H1 (cell line): ENCODE results near the gene TACR2. TPM values are rescaled to one million over a fixed set of nuclear protein-coding genes. Genes with fewer than 3 reads are reported as not detected.

Source experiments
- CHD1 ChIP-seq: IDR thresholded peaks from 2 replicates; pipeline ENCODE4 v1.6.1; 2012; ENCODE audit warnings: low read depth, low read length, improper control_type of control experiment
- CTBP2 ChIP-seq: IDR thresholded peaks from 2 replicates; pipeline ENCODE4 v1.7.0; 2011; ENCODE audit warnings: borderline replicate concordance, mild to moderate bottlenecking, moderate library complexity, mixed read lengths, low read length; ENCODE audit not compliant: insufficient read depth, insufficient read length
- JUN ChIP-seq: IDR thresholded peaks from 2 replicates; pipeline ENCODE4 v1.6.1; 2011; ENCODE audit warnings: low read depth, mild to moderate bottlenecking, improper control_type of control experiment, low read length
- KDM1A ChIP-seq: fragments of 200-600, 300-600 bp; sonication (generic); IDR thresholded peaks from 2 replicates; pipeline ENCODE4 v1.7.1; 2016; ENCODE audit warnings: mild to moderate bottlenecking, low read length, borderline replicate concordance
- MAFK ChIP-seq: IDR thresholded peaks from 2 replicates; pipeline ENCODE4 v1.6.1; 2012; ENCODE audit warnings: low read depth, mild to moderate bottlenecking, improper control_type of control experiment, low read length
- RXRA ChIP-seq: IDR thresholded peaks from 2 replicates; pipeline ENCODE4 v1.6.1; 2011; ENCODE audit warnings: low read depth, mild to moderate bottlenecking, low read length, moderate library complexity; ENCODE audit not compliant: insufficient read depth
- SIN3A ChIP-seq, 2 experiments: IDR thresholded peaks in 1 of 2; conservative IDR thresholded peaks in 1 of 2; 2 replicates each; pipeline ENCODE4 v1.6.1; 2011 to 2012; ENCODE audit warnings: low read length in 2 of 2, improper control_type of control experiment in 1 of 2, low read depth in 1 of 2, mild to moderate bottlenecking in 1 of 2
- SRF ChIP-seq: IDR thresholded peaks from 2 replicates; pipeline ENCODE4 v1.6.1; 2011; ENCODE audit warnings: mild to moderate bottlenecking, low read depth, low read length, moderate library complexity
- TAF7 ChIP-seq: optimal IDR thresholded peaks from 2 replicates; pipeline ENCODE3; 2011; ENCODE audit warnings: low read depth, mild to moderate bottlenecking, inconsistent platforms, low read length, moderate library complexity, borderline replicate concordance
- TEAD4 ChIP-seq: IDR thresholded peaks from 2 replicates; pipeline ENCODE4 v1.6.1; 2012; ENCODE audit warnings: low read depth, low read length, inconsistent platforms, mixed read lengths
- YY1 ChIP-seq: IDR thresholded peaks from 2 replicates; pipeline ENCODE4 v1.6.1; 2011; ENCODE audit warnings: low read depth, mild to moderate bottlenecking, low read length
- polyA plus RNA-seq, 7 experiments: library from polyadenylated mRNA; depleted of rRNA in 3 of 7; stranded (reverse) in 5 of 7; unstranded in 2 of 7; fragments of >200 nt in 5 of 7; fragments of 200-250 nt in 2 of 7; gene quantifications; 1 replicate in 5 of 7; 2 replicates in 1 of 7; 4 replicates in 1 of 7; pipeline versions ENCODE4 v1.2.1 to v1.2.3, GENCODE V29; 2011 to 2013; ENCODE audit warnings: missing spikeins in 2 of 7, mixed read lengths in 2 of 7
- total RNA-seq: library from RNA; stranded (reverse); fragmentation: NEBNext Ultra II Directional; extraction: Animal tissue kit (Norgen Biotek cat#: 25700); gene quantifications from 2 replicates; pipeline ENCODE4 v1.2.1, GENCODE V29; 2021
- TF ChIP-seq, protein P1 (sequence below): fragments of 300-600 bp; sonication (generic); IDR thresholded peaks from 2 replicates; pipeline ENCODE4 v1.7.1; 2012; ENCODE audit warnings: low read length, moderate library complexity, mild to moderate bottlenecking, inconsistent platforms; ENCODE audit not compliant: insufficient replicate concordance

TACR2 gene
- total and polyA plus RNA-seq, 2 of the 8 experiments (the other 6 are each of a cell fraction or from before 2014, with no cell fraction given) = 0.06 TPM; not detected in 1

DNA sequence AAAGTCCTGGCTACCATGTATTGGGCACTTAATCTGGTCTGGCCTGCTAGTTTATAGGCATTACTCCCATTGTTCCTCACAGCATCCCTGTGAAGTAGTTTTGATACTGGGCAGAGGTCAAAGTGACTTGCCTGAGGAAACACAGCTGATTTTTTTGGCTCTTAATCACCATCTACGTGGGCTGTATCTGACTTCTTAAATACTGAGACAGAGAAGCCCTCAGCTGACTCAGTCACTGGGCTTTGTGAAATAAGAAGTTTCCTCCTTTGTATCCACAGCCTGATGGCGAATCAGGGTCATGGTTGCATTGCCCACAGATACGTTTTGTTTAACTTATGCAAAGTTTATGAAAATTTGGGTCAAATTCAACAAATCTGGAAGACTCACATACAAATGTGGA, 13.2 kb downstream of the TACR2 start (continued):
- TF ChIP-seq, protein P1, sequence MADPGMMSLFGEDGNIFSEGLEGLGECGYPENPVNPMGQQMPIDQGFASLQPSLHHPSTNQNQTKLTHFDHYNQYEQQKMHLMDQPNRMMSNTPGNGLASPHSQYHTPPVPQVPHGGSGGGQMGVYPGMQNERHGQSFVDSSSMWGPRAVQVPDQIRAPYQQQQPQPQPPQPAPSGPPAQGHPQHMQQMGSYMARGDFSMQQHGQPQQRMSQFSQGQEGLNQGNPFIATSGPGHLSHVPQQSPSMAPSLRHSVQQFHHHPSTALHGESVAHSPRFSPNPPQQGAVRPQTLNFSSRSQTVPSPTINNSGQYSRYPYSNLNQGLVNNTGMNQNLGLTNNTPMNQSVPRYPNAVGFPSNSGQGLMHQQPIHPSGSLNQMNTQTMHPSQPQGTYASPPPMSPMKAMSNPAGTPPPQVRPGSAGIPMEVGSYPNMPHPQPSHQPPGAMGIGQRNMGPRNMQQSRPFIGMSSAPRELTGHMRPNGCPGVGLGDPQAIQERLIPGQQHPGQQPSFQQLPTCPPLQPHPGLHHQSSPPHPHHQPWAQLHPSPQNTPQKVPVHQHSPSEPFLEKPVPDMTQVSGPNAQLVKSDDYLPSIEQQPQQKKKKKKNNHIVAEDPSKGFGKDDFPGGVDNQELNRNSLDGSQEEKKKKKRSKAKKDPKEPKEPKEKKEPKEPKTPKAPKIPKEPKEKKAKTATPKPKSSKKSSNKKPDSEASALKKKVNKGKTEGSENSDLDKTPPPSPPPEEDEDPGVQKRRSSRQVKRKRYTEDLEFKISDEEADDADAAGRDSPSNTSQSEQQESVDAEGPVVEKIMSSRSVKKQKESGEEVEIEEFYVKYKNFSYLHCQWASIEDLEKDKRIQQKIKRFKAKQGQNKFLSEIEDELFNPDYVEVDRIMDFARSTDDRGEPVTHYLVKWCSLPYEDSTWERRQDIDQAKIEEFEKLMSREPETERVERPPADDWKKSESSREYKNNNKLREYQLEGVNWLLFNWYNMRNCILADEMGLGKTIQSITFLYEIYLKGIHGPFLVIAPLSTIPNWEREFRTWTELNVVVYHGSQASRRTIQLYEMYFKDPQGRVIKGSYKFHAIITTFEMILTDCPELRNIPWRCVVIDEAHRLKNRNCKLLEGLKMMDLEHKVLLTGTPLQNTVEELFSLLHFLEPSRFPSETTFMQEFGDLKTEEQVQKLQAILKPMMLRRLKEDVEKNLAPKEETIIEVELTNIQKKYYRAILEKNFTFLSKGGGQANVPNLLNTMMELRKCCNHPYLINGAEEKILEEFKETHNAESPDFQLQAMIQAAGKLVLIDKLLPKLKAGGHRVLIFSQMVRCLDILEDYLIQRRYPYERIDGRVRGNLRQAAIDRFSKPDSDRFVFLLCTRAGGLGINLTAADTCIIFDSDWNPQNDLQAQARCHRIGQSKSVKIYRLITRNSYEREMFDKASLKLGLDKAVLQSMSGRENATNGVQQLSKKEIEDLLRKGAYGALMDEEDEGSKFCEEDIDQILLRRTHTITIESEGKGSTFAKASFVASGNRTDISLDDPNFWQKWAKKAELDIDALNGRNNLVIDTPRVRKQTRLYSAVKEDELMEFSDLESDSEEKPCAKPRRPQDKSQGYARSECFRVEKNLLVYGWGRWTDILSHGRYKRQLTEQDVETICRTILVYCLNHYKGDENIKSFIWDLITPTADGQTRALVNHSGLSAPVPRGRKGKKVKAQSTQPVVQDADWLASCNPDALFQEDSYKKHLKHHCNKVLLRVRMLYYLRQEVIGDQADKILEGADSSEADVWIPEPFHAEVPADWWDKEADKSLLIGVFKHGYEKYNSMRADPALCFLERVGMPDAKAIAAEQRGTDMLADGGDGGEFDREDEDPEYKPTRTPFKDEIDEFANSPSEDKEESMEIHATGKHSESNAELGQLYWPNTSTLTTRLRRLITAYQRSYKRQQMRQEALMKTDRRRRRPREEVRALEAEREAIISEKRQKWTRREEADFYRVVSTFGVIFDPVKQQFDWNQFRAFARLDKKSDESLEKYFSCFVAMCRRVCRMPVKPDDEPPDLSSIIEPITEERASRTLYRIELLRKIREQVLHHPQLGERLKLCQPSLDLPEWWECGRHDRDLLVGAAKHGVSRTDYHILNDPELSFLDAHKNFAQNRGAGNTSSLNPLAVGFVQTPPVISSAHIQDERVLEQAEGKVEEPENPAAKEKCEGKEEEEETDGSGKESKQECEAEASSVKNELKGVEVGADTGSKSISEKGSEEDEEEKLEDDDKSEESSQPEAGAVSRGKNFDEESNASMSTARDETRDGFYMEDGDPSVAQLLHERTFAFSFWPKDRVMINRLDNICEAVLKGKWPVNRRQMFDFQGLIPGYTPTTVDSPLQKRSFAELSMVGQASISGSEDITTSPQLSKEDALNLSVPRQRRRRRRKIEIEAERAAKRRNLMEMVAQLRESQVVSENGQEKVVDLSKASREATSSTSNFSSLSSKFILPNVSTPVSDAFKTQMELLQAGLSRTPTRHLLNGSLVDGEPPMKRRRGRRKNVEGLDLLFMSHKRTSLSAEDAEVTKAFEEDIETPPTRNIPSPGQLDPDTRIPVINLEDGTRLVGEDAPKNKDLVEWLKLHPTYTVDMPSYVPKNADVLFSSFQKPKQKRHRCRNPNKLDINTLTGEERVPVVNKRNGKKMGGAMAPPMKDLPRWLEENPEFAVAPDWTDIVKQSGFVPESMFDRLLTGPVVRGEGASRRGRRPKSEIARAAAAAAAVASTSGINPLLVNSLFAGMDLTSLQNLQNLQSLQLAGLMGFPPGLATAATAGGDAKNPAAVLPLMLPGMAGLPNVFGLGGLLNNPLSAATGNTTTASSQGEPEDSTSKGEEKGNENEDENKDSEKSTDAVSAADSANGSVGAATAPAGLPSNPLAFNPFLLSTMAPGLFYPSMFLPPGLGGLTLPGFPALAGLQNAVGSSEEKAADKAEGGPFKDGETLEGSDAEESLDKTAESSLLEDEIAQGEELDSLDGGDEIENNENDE = no peak
- TF ChIP-seq CTBP2 = no peak
- TF ChIP-seq TAF7 = no peak
- TF ChIP-seq RXRA = no peak
- no peak for TF ChIP-seq KDM1A
- no peak for TF ChIP-seq MAFK
- no peak for TF ChIP-seq YY1
- TF ChIP-seq SRF = no peak
- TF ChIP-seq CHD1 = no peak
- no peak for TF ChIP-seq SIN3A (conservative IDR thresholded peaks at IDR 0.05 in 1 of 2, IDR thresholded peaks at IDR 0.05 in 1 of 2; ENCODE audit: low read depth in 1 of 2, low read length in 2 of 2)
- no peak for TF ChIP-seq TEAD4
- no peak for TF ChIP-seq JUN
